Kidney (tissue), 14 donors: ENCODE data around the gene SNX10. TPM values are rescaled to one million over a fixed set of nuclear protein-coding genes. Genes with fewer than 3 reads are reported as not detected.

ENCODE experiments used
- DNase-seq, 5 donors: peaks; one replicate each; pipeline ENCODE4 v3.0.0-alpha.2; 2013 to 2020
- FAIRE-seq: peaks from 2 replicates; lab custom pipeline; 2012; peaks lifted over from hg19 to GRCh38; lab: Jason Lieb, UNC
- H3K27ac ChIP-seq, 2 donors: one replicate each; pipeline ENCODE4 v1.7.0; 2013; ENCODE audit warnings: low read depth in 2 of 2, low read length in 2 of 2, inconsistent platforms in 1 of 2
- H3K27me3 ChIP-seq: one replicate; pipeline ENCODE4 v1.7.1; 2013; ENCODE audit warnings: low read length, inconsistent platforms; ENCODE audit not compliant: control insufficient read depth, insufficient read depth
- H3K36me3 ChIP-seq, 3 donors: one replicate each; pipeline versions ENCODE4 v1.7.0 to v1.7.1; 2013; ENCODE audit warnings: low read length in 3 of 3, control low read depth in 1 of 3, inconsistent platforms in 1 of 3; ENCODE audit not compliant: insufficient read depth in 3 of 3, control insufficient read depth in 2 of 3
- H3K4me1 ChIP-seq, 3 donors: one replicate each; pipeline versions ENCODE4 v1.7.0 to v1.7.1; 2013; ENCODE audit warnings: low read length in 3 of 3, inconsistent platforms in 1 of 3, low read depth in 1 of 3; ENCODE audit not compliant: control insufficient read depth in 2 of 3, insufficient read depth in 2 of 3
- H3K4me3 ChIP-seq, 3 donors: one replicate each; pipeline versions ENCODE4 v1.7.0 to v1.8.1; 2013; ENCODE audit warnings: low read length in 3 of 3, control low read depth in 1 of 3, inconsistent platforms in 1 of 3
- H3K9ac ChIP-seq, 3 donors: one replicate each; pipeline versions ENCODE4 v1.7.0 to v1.7.1; 2013; ENCODE audit warnings: low read length in 3 of 3, control low read depth in 1 of 3, inconsistent platforms in 1 of 3
- H3K9me3 ChIP-seq, 3 donors: one replicate each; pipeline versions ENCODE4 v1.7.0 to v1.7.1; 2013; ENCODE audit warnings: low read length in 3 of 3, control low read depth in 1 of 3, inconsistent platforms in 1 of 3; ENCODE audit not compliant: control insufficient read depth in 2 of 3, insufficient read depth in 1 of 3
- CTCF ChIP-seq: IDR thresholded peaks from 3 replicates; pipeline ENCODE4 v1.5.1; 2012; ENCODE audit warnings: mild to moderate bottlenecking, moderate library complexity, borderline replicate concordance; ENCODE audit not compliant: insufficient read depth; ENCODE audit errors: extremely low read depth
- intact Hi-C: fragments of 100-400 bp; cut with DNase I; formaldehyde crosslinking; loops from one replicate; pipeline ENCODE4 v1.11.1; 2022
- polyA plus RNA-seq: library from polyadenylated mRNA; stranded (reverse); fragments of 350-450 nt; fragmentation: Illumina TruSeq; extraction: RNeasy Lipid Tissue Mini Kit (QIAGEN cat#74804); gene quantifications from one replicate; pipeline ENCODE4 v1.2.3, GENCODE V29; 2014; ENCODE audit warnings: low read depth, low replicate concordance; ENCODE audit not compliant: insufficient read depth
- total RNA-seq: library from RNA; stranded (reverse); fragmentation: NEBNext Ultra II Directional; extraction: Animal tissue kit (Norgen Biotek cat#: 25700); gene quantifications from one replicate; pipeline ENCODE4 v1.2.1, GENCODE V29; 2021
- donor health status: control.
- donor health status: control.
- donor health status: control.
- donor health status: control.
- donor health status: control.
- donor health status: DM: yes; HTN: yes; CAD: no.
- donor health status: Normal renal cell carcinoma (clear cell type).

Gene SNX10
- total and polyA plus RNA-seq, 2 donors from 2014 or later = 30.1 to 72.0 TPM

- no peak for FAIRE-seq
- no peak overlapping the region for H3K9ac ChIP-seq
- intact Hi-C loops = no loop called here
- H3K9me3 ChIP-seq = no peaks in the 10 kb centered on the region
- no peak for TF ChIP-seq CTCF
- no peaks in the 10 kb centered on the region for H3K27me3 ChIP-seq
- H3K4me1 ChIP-seq = peaks cover 0 to 6% (median under 1%) of the 10 kb centered on the region in 3 donors
- no peaks in the 10 kb centered on the region for H3K36me3 ChIP-seq
- no peak for DNase-seq
- H3K4me3 ChIP-seq = no peak overlapping the region
- H3K27ac ChIP-seq = no peak overlapping the region
These were observed 20.1 kb downstream of the SNX10 start for GRCh38 chr7:26311798-26312197.

- H3K36me3 ChIP-seq = no peaks in the 10 kb centered on the region
- peaks cover 0 to 8% (median 2%) of the 10 kb centered on the region in 3 donors for H3K4me1 ChIP-seq
- H3K27ac ChIP-seq = peak overlapping the region; percentile 8 to 89
- H3K4me3 ChIP-seq = no peak overlapping the region
- FAIRE-seq = no peak
- no peaks in the 10 kb centered on the region for H3K9me3 ChIP-seq
- no peak overlapping the region for H3K9ac ChIP-seq
- intact Hi-C loops = no loop called here
- H3K27me3 ChIP-seq = no peaks in the 10 kb centered on the region
- no peak for TF ChIP-seq CTCF
- no peak for DNase-seq
These were observed 25.5 kb downstream of the SNX10 start for GRCh38 chr7:26317211-26317610.

- H3K4me1 ChIP-seq = peaks cover 0 to 8% (median 2%) of the 10 kb centered on the region in 3 donors
These were observed 27.3 kb downstream of the SNX10 start for GRCh38 chr7:26318921-26319320.

More at GRCh38 chr7:26318921-26319320, 27.3 kb downstream of the SNX10 start:
- Histone ChIP-seq H3K36me3 (no peaks in the 10 kb centered on the region), H3K9me3 (no peaks in the 10 kb centered on the region), H3K27ac (peak overlapping the region in 1 of 2 donors; percentile 59), H3K27me3 (no peaks in the 10 kb centered on the region), H3K9ac (no peak overlapping the region), H3K4me3 (no peak overlapping the region)
- FAIRE-seq (no peak), DNase-seq (no peak)
- intact Hi-C loops = no loop called here
- TF ChIP-seq CTCF = no peak
